ENCODE measurements around the gene LZTR1. TPM values are rescaled to one million over a fixed set of nuclear protein-coding genes. Genes with fewer than 3 reads are reported as not detected.
"Not testable (repeated sequence)": the region's sequence is repeated elsewhere in the genome, so short reads cannot be mapped to it uniquely, and the experiment has no call there.

The LZTR1 gene
- 37.5 TPM for total RNA-seq

GRCh38 chr22:20981787-20982562 is at the start of gene LZTR1:
Gene LZTR1, plus strand, starts transcription at chr22:20982297. Its CDS starts 75 bp downstream, at chr22:20982372.
- FAIRE-seq (no peak), DNase-seq (ENCODE audit: low spot score in 2 of 2) (peak; percentile 92 to 93)

GRCh38 chr22:20933910-20934309 is 48.2 kb upstream of the LZTR1 start:
- DNase-seq (ENCODE audit: low spot score in 2 of 2) (no peak), FAIRE-seq (no peak)

- not testable (repeated sequence) for FAIRE-seq; DNase-seq (ENCODE audit: low spot score in 2 of 2)
These were observed 47.0 kb upstream of the LZTR1 start for GRCh38 chr22:20935049-20935448.

GRCh38 chr22:20935780-20936539 is 46.1 kb upstream of the LZTR1 start:
- not testable (repeated sequence) for FAIRE-seq; DNase-seq (ENCODE audit: low spot score in 2 of 2)

GRCh38 chr22:20937031-20937793 is 44.9 kb upstream of the LZTR1 start:
- no peak for FAIRE-seq
- no peak for DNase-seq (ENCODE audit: low spot score in 2 of 2)

GRCh38 chr22:20937794-20938671 is 44.1 kb upstream of the LZTR1 start:
- DNase-seq (ENCODE audit: low spot score in 2 of 2) (no peak), FAIRE-seq (no peak)

- not testable (repeated sequence) for DNase-seq (ENCODE audit: low spot score in 2 of 2); FAIRE-seq
These were observed 42.5 kb upstream of the LZTR1 start for GRCh38 chr22:20939457-20940185.

- FAIRE-seq: no peak
- no peak for DNase-seq (ENCODE audit: low spot score in 2 of 2)
These were observed 41.9 kb upstream of the LZTR1 start for GRCh38 chr22:20940186-20940651.

- FAIRE-seq (no peak), DNase-seq (ENCODE audit: low spot score in 2 of 2) (no peak)
These were observed 41.2 kb upstream of the LZTR1 start for GRCh38 chr22:20940904-20941385.

GRCh38 chr22:20942203-20942902 is 39.7 kb upstream of the LZTR1 start:
- DNase-seq (ENCODE audit: low spot score in 2 of 2); FAIRE-seq: not testable (repeated sequence)

- DNase-seq (ENCODE audit: low spot score in 2 of 2): no peak
- no peak for FAIRE-seq
These were observed 38.8 kb upstream of the LZTR1 start for GRCh38 chr22:20943104-20943933.

- no peak for DNase-seq (ENCODE audit: low spot score in 2 of 2)
- FAIRE-seq: no peak
These were observed 38.1 kb upstream of the LZTR1 start for GRCh38 chr22:20944042-20944441.

GRCh38 chr22:20945578-20945934 is 36.5 kb upstream of the LZTR1 start:
- no peak for DNase-seq (ENCODE audit: low spot score in 2 of 2)
- no peak for FAIRE-seq

GRCh38 chr22:20946080-20946986 is 35.8 kb upstream of the LZTR1 start:
- DNase-seq (ENCODE audit: low spot score in 2 of 2) (no peak), FAIRE-seq (no peak)

GRCh38 chr22:20946991-20947390 is 35.1 kb upstream of the LZTR1 start:
- DNase-seq (ENCODE audit: low spot score in 2 of 2) (no peak), FAIRE-seq (no peak)

GRCh38 chr22:20948450-20948849 is 33.6 kb upstream of the LZTR1 start:
- FAIRE-seq (no peak), DNase-seq (ENCODE audit: low spot score in 2 of 2) (no peak)
